ENCODE results near the gene SGSM1. TPM values are rescaled to one million over a fixed set of nuclear protein-coding genes. Genes with fewer than 3 reads are reported as not detected.

SGSM1 gene
- total RNA-seq, 2 donors from 2014 or later = 13.9 to 14.9 TPM

GRCh38 chr22:24867323-24868022 is 61.5 kb downstream of the SGSM1 start:
- Histone ChIP-seq H3K36me3 (peaks cover 4% of the 10 kb centered on the region), H3K4me3 (no peak overlapping the region), H3K9me3 (no peaks in the 10 kb centered on the region), H3K27ac (peak overlapping the region; percentile 11 to 24), H3K4me1 (peaks cover 0 to 12% of the 10 kb centered on the region in 2 donors), H3K27me3 (no peaks in the 10 kb centered on the region)
- no peak for TF ChIP-seq CTCF (IDR thresholded peaks at IDR 0.05)
- DNase-seq (ENCODE audit: low spot score) = no peak

DNA sequence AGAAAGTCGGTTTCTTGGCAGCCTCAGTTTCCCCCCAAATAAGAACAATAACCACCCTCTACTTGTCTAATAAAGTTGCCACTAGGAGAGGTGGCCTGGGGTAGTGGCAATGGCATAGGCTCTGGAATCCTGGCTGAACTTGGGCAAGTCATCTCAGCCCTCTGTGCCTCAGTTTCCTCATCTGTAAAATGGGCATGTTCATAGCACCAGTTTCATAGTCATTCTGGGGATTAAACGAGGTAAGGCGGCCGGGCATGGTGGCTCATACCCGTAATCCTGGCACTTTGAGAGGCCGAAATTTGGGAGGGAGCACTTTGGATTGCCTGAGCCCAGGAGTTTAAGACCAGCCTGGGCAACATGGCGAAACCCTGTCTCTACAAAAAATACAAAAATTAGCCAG is 63.0 kb downstream of the SGSM1 start:
- H3K27me3 ChIP-seq = no peaks in the 10 kb centered on the region
- H3K27ac ChIP-seq = no peak overlapping the region
- H3K4me3 ChIP-seq = no peak overlapping the region
- H3K4me1 ChIP-seq = peaks cover 0 to 12% of the 10 kb centered on the region in 2 donors
- no peak for DNase-seq (ENCODE audit: low spot score)
- peaks cover 4% of the 10 kb centered on the region for H3K36me3 ChIP-seq
- no peaks in the 10 kb centered on the region for H3K9me3 ChIP-seq
- TF ChIP-seq CTCF (IDR thresholded peaks at IDR 0.05) = no peak

- H3K36me3 ChIP-seq = peaks cover 12% of the 10 kb centered on the region
- H3K9me3 ChIP-seq = no peaks in the 10 kb centered on the region
- H3K4me1 ChIP-seq = peaks cover 0 to 12% of the 10 kb centered on the region in 2 donors
- H3K4me3 ChIP-seq = no peak overlapping the region
- no peak overlapping the region for H3K27ac ChIP-seq
- DNase-seq (ENCODE audit: low spot score) = no peak
- no peaks in the 10 kb centered on the region for H3K27me3 ChIP-seq
- no peak for TF ChIP-seq CTCF (IDR thresholded peaks at IDR 0.05)
Measured at GRCh38 chr22:24871611-24872205, 65.7 kb downstream of the SGSM1 start.

GRCh38 chr22:24873226-24873625 is 67.2 kb downstream of the SGSM1 start:
- no peak for TF ChIP-seq CTCF (IDR thresholded peaks at IDR 0.05)
- H3K9me3 ChIP-seq = no peaks in the 10 kb centered on the region

DNA sequence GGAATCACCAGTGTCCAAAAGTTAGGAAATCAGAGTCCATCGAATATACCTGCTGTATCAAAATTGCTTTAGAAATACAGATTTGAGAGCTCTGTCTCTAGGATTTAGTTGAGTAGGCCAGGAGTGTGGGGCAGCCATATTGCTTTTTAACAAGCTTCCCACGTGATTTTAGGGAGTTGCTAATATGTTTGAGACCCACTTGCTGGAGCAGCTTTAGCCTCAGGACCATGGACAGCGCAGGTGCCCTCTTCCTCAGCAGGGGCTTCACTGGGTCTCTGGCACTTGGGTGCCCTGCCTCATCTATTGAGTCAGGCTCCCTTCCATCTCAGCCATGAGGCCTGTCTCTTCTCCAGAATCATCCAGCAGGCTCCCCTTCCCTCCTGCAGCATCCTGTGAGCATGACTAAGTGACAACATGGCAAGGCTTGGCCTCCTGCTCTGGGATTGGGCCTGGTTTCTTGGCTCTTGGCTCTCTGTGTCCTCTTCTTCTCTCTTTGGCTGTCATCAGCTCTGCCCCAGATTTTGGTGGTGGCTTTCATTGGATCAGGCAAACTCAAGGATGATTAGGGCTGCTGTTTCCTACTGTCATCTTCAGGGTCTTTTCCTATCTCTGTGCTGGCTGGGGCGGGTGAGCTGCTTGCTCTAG is 70.0 kb downstream of the SGSM1 start:
- H3K4me3 ChIP-seq = no peak overlapping the region
- peaks cover 32% of the 10 kb centered on the region for H3K36me3 ChIP-seq
- no peaks in the 10 kb centered on the region for H3K9me3 ChIP-seq
- no peaks in the 10 kb centered on the region for H3K4me1 ChIP-seq
- TF ChIP-seq CTCF (IDR thresholded peaks at IDR 0.05) = no peak
- no peaks in the 10 kb centered on the region for H3K27me3 ChIP-seq
- no peak for DNase-seq (ENCODE audit: low spot score)
- no peak overlapping the region for H3K27ac ChIP-seq

More at GRCh38 chr22:24873226-24873625, 67.2 kb downstream of the SGSM1 start:
- no peak overlapping the region for H3K27ac ChIP-seq
- H3K27me3 ChIP-seq = no peaks in the 10 kb centered on the region
- H3K4me1 ChIP-seq = no peaks in the 10 kb centered on the region
- peaks cover 19% of the 10 kb centered on the region for H3K36me3 ChIP-seq
- DNase-seq (ENCODE audit: low spot score) = no peak
- no peak overlapping the region for H3K4me3 ChIP-seq
